GM12878 (cell line): ENCODE measurements around the gene FAM53B. TPM values are rescaled to one million over a fixed set of nuclear protein-coding genes. Genes with fewer than 3 reads are reported as not detected.

Experiments
- BHLHE40 ChIP-seq, 2 experiments: fragments of 450-650 bp in 1 of 2; IDR thresholded peaks; 2 replicates each; pipeline ENCODE4 v1.6.1; 2011 to 2017; ENCODE audit warnings: low read depth in 2 of 2, borderline replicate concordance in 1 of 2, improper control_type of control experiment in 1 of 2, low read length in 1 of 2, mild to moderate bottlenecking in 1 of 2
- BMI1 ChIP-seq: fragments of 450-650 bp; IDR thresholded peaks from 2 replicates; pipeline ENCODE4 v1.6.1; 2016; ENCODE audit warnings: mild to moderate bottlenecking, moderate library complexity, borderline replicate concordance
- CEBPZ ChIP-seq: fragments of 150-350 bp; IDR thresholded peaks from 2 replicates; pipeline ENCODE4 v1.6.1; 2016; ENCODE audit warnings: low read depth, low read length
- EGR1 ChIP-seq, 2 experiments: IDR thresholded peaks; 1 replicate in 1 of 2; 2 replicates in 1 of 2; pipeline ENCODE4 v1.6.1; 2011 to 2012; ENCODE audit warnings: low read depth in 2 of 2, low read length in 2 of 2, borderline replicate concordance in 1 of 2, mild to moderate bottlenecking in 1 of 2, moderate library complexity in 1 of 2
- IRF4 ChIP-seq: IDR thresholded peaks from 2 replicates; pipeline ENCODE4 v1.6.1; 2011; ENCODE audit warnings: low read depth, low read length
- NR2F1 ChIP-seq: fragments of 450-650 bp; conservative IDR thresholded peaks from 2 replicates; pipeline ENCODE4 v1.6.1; 2017; ENCODE audit warnings: mild to moderate bottlenecking
- SKIL ChIP-seq: fragments of 450-650 bp; IDR thresholded peaks from 2 replicates; pipeline ENCODE4 v1.6.1; 2017; ENCODE audit warnings: mild to moderate bottlenecking, low read depth, inconsistent platforms; ENCODE audit not compliant: poor library complexity, severe bottlenecking
- SP1 ChIP-seq: IDR thresholded peaks from one replicate; pipeline ENCODE4 v1.6.1; 2011; ENCODE audit warnings: low read depth, low read length
- ZBED1 ChIP-seq: IDR thresholded peaks from 2 replicates; pipeline ENCODE4 v1.6.1; 2016; ENCODE audit warnings: borderline replicate concordance
- polyA plus RNA-seq, 11 experiments: library from polyadenylated mRNA; depleted of rRNA in 4 of 11; unstranded in 6 of 11; stranded (reverse) in 5 of 11; fragments of >200 nt; fragmentation: Nextera tagmentation in 4 of 11; fragmentation: Illumina TruSeq in 1 of 11; extraction: Ambion mirVana in 4 of 11; extraction: Trizol in 1 of 11; gene quantifications; 1 replicate in 1 of 11; 2 replicates in 10 of 11; pipeline versions ENCODE4 v1.2.1 to v1.2.3, GENCODE V29; 2011 to 2016; ENCODE audit warnings: inconsistent platforms in 2 of 11, missing spikeins in 2 of 11, low read depth in 1 of 11
- total RNA-seq, 4 experiments: library from RNA; depleted of rRNA in 3 of 4; stranded (reverse); fragments of >200 nt in 3 of 4; fragmentation: Illumina TruSeq in 1 of 4; extraction: Trizol in 1 of 4; gene quantifications; 2 replicates each; pipeline versions ENCODE4 v1.2.1 to v1.2.3, GENCODE V29; 2013 to 2021

Gene FAM53B
- total and polyA plus RNA-seq, 10 of the 15 experiments (the other 5 are each of a cell fraction or from before 2014, with no cell fraction given), result 0.05 to 26.3 (median 8.1) TPM

GRCh38 chr10:124644771-124645415 is 99.3 kb downstream of the FAM53B start (continued):
- TF ChIP-seq SKIL (no peak), ZBED1 (no peak), BMI1 (no peak), BHLHE40 (IDR thresholded peaks at IDR 0.05; ENCODE audit: borderline replicate concordance in 1 of 2, low read depth in 2 of 2, low read length in 1 of 2) (no peak), EGR1 (IDR thresholded peaks at IDR 0.05; ENCODE audit: borderline replicate concordance in 1 of 2, low read depth in 2 of 2, low read length in 2 of 2) (no peak), NR2F1 (0 out of 2 replicates have a peak, but pooled peaks have one; percentile 18), SP1 (no peak), IRF4 (no peak), CEBPZ (no peak)
